ENCODE data around the gene TUBE1. TPM values are rescaled to one million over a fixed set of nuclear protein-coding genes. Genes with fewer than 3 reads are reported as not detected.
"Not testable (repeated sequence)": the region's sequence is repeated elsewhere in the genome, so short reads cannot be mapped to it uniquely, and the experiment has no call there.

TUBE1 gene
- total RNA-seq, 2 donors from 2014 or later, result 7.1 to 14.9 TPM

- intact Hi-C loops (cut with DNase I), result no loop called here
- Histone ChIP-seq H3K4me1 (no peaks in the 10 kb centered on the region), H3K27me3 (no peaks in the 10 kb centered on the region), H3K4me3 (no peak within 1 kb of the TSS), H3K9ac (ENCODE audit: low read depth in 2 of 2, low read length in 2 of 2) (no peak within 1 kb of the TSS), H3K36me3 (no peaks in the 10 kb centered on the region), H3K27ac (no peak within 1 kb of the TSS), H3K9me3 (no peaks in the 10 kb centered on the region)
- TF ChIP-seq, protein P1, sequence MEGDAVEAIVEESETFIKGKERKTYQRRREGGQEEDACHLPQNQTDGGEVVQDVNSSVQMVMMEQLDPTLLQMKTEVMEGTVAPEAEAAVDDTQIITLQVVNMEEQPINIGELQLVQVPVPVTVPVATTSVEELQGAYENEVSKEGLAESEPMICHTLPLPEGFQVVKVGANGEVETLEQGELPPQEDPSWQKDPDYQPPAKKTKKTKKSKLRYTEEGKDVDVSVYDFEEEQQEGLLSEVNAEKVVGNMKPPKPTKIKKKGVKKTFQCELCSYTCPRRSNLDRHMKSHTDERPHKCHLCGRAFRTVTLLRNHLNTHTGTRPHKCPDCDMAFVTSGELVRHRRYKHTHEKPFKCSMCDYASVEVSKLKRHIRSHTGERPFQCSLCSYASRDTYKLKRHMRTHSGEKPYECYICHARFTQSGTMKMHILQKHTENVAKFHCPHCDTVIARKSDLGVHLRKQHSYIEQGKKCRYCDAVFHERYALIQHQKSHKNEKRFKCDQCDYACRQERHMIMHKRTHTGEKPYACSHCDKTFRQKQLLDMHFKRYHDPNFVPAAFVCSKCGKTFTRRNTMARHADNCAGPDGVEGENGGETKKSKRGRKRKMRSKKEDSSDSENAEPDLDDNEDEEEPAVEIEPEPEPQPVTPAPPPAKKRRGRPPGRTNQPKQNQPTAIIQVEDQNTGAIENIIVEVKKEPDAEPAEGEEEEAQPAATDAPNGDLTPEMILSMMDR (IDR thresholded peaks at IDR 0.05), result no peak
- no peak for DNase-seq
Observed at GRCh38 chr6:112054001-112054400, 33.3 kb downstream of the TUBE1 start, which contains the start of gene CCN6. CCN6 (plus strand) TSS chr6:112054104; CDS start chr6:112054358, 254 bp downstream.

DNA sequence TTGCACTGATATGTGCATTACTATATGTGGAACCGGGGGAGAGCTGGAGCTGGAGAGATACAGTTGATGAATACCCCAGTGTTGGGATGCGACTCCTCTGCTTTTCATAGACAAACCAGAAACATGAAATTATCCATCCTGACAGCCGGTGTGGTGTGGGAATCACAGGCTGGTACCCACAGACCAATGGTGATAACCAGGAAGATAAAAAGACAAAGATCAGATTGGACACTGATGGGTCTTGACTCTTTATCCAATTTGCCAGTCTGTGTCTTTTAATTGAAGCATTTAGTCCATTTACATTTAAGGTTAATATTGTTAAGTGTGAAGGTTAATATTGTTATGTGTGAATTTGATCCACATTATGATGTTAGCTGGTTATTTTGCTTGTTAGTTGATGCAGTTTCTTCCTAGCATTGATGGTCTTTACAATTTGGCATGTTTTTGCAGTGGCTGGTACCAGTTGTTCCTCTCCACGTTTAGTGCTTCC lies 36.0 kb downstream of the TUBE1 start:
- H3K27me3 ChIP-seq; H3K9me3 ChIP-seq; H3K36me3 ChIP-seq; H3K27ac ChIP-seq; H3K9ac ChIP-seq (ENCODE audit: low read depth in 2 of 2, low read length in 2 of 2); DNase-seq; H3K4me1 ChIP-seq; H3K4me3 ChIP-seq; intact Hi-C loops (cut with DNase I): not testable (repeated sequence)

DNA sequence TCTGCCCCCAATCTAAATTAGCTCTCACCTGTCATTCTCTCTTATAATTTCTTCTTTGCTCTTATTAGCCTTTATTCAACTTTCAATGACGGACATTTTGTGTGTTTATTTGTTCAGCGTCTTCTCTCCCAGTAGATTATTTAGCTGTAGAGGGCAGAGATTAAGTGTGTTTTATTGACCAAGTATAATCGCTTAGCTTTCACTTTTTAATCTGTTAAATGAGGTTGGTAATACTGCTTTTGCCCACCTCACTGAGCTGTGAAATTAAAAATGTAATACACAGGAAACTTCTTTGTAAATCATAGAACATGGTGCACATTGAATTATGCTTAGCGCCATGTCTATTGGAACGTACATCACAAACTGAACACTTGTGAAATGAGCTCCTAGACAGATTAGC lies 36.9 kb downstream of the TUBE1 start:
- H3K9me3 ChIP-seq, result no peaks in the 10 kb centered on the region
- no peak overlapping the region for H3K9ac ChIP-seq (ENCODE audit: low read depth in 2 of 2, low read length in 2 of 2)
- no peaks in the 10 kb centered on the region for H3K4me1 ChIP-seq
- intact Hi-C loops (cut with DNase I), result no loop called here
- TF ChIP-seq, protein P1 (IDR thresholded peaks at IDR 0.05), result no peak
- DNase-seq, result no peak
- H3K4me3 ChIP-seq, result no peak overlapping the region
- H3K27ac ChIP-seq, result no peak overlapping the region
- H3K27me3 ChIP-seq, result no peaks in the 10 kb centered on the region
- H3K36me3 ChIP-seq, result no peaks in the 10 kb centered on the region

DNA sequence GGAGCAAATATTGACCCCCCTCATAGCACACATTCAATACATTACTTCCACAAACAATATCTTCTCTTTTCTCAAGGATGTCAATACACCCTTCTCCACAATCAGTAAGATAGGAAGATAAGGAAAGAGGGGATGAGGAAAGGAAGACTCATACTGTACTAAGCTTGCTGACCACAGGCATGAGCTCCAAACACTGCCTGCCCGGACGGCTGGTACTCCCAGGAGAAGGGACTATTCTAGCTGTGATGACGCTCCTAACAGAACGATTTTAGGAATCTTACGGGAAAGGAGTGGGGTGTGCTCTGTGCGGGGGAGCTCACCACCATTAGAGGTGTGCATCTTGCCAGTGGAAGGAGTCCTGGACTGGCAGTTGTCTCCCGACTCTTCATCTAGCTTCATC lies 37.3 kb downstream of the TUBE1 start:
- no peaks in the 10 kb centered on the region for H3K4me1 ChIP-seq
- intact Hi-C loops (cut with DNase I), result no loop called here
- no peak overlapping the region for H3K27ac ChIP-seq
- DNase-seq, result no peak
- no peaks in the 10 kb centered on the region for H3K9me3 ChIP-seq
- H3K36me3 ChIP-seq, result no peaks in the 10 kb centered on the region
- H3K9ac ChIP-seq (ENCODE audit: low read depth in 2 of 2, low read length in 2 of 2), result no peak overlapping the region
- H3K27me3 ChIP-seq, result no peaks in the 10 kb centered on the region
- TF ChIP-seq, protein P1 (IDR thresholded peaks at IDR 0.05), result no peak
- no peak overlapping the region for H3K4me3 ChIP-seq

DNA sequence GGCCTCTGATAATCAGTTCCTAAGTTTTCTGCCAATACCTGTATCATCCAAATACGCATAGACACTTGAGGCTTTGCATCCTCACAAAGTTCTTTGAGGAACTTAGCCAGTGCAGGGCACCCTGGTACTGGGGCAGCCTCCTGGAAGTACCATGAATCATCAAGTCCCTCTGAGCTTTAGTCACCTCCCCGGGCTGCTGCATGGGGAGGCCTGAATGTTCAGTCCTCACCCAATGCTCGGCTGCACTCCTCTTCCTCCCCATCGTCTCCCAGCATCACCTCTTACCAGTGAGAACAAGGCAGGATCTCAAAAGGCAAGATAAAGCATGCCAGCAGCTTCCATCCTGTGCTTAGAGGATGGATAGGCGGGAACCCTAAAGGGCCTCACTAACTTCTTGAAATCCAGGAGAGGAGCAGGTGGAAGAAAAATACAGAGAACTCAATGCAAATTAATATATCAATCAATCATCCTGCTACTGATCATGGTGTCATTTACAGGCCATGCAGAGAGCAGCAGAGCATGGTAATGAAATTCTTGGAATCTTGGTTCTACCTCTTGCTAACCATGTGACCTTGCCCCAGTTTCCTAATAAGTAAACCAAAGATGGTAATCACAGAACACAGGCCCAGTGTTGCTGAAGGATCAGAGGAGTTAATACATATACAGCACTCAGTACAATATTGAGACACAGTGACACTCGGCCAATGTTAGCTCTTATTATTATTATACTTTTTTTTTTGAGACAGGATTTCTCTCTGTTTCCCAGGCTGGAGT lies 38.1 kb downstream of the TUBE1 start:
- intact Hi-C loops (cut with DNase I), result no loop called here
- TF ChIP-seq, protein P1 (IDR thresholded peaks at IDR 0.05), result no peak
- Histone ChIP-seq H3K27ac (no peak overlapping the region), H3K36me3 (no peaks in the 10 kb centered on the region), H3K4me3 (no peak overlapping the region), H3K27me3 (no peaks in the 10 kb centered on the region), H3K4me1 (no peaks in the 10 kb centered on the region), H3K9me3 (no peaks in the 10 kb centered on the region), H3K9ac (ENCODE audit: low read depth in 2 of 2, low read length in 2 of 2) (no peak overlapping the region)
- DNase-seq, result no peak

DNA sequence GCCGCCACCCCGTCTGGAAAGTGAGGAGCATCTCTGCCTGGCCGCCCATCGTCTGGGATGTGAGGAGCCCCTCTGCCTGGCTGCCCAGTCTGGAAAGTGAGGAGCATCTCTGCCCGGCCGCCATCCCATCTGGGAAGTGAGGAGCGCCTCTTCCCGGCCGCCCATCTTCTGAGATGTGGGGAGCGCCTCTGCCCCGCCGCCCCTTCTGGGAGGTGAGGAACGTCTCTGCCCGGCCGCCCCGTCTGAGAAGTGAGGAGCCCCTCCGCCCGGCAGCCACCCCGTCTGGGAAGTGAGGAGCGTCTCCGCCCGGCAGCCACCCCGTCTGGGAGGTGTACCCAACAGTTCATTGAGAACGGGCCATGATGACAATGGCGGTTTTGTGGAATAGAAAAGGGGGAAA lies 39.8 kb downstream of the TUBE1 start:
- H3K27me3 ChIP-seq; intact Hi-C loops (cut with DNase I); H3K9me3 ChIP-seq; H3K4me1 ChIP-seq; H3K9ac ChIP-seq (ENCODE audit: low read depth in 2 of 2, low read length in 2 of 2); H3K36me3 ChIP-seq; DNase-seq; H3K4me3 ChIP-seq; H3K27ac ChIP-seq: not testable (repeated sequence)
